ENCODE results near the gene DPP6. TPM values are rescaled to one million over a fixed set of nuclear protein-coding genes. Genes with fewer than 3 reads are reported as not detected.

DPP6 gene
- total RNA-seq, 1 donor from 2014 or later, result 0.48 TPM

DNA sequence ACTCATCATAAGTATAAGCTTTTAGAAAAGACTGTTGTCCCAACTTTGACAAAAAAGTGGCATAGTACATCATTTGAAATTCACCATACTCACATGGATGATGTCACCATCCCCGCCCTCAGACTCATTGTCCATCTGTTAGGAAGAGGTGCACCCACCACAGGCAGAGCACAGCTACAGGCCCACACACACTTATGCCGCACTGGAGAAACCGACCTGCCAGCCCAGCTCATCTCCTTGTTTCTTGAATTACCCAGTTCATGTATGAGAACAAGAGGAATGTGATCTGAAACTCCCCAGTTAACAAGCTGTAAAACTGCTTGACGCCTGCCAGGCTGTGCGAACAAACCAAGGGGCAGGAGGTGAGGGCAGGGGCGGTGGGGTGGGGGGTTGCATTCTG, 312.0 kb downstream of the DPP6 start:
- H3K9me3 ChIP-seq (ENCODE audit: insufficient read depth, low read depth, low read length), result peaks cover 5% of the 10 kb centered on the region
- H3K4me3 Mint-ChIP-seq (ENCODE audit: unreplicated experiment), result no peak overlapping the region

DNA sequence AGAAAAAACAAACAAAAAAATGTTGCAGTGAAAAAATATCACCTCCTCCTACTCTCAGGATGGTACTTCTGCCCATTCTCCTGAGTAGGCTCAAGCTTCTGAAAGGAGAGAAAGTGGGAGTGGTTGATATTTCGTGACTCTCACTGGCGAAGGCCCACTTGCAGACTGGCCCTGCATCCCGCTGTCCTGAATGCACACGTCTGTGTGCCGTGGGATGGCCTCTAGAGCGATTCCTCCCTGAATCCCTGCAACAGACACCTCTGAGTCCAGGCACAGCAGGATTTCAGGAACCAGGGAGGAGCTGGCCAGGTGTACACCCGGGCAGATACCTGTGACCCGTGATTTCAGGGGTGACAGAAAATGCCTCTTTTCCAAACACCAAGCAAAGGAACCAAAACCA, 319.2 kb downstream of the DPP6 start:
- Histone ChIP-seq H3K4me1 (ENCODE audit: insufficient read depth, low read length) (no peaks in the 10 kb centered on the region), H3K27me3 (ENCODE audit: insufficient read depth, low read length) (no peaks in the 10 kb centered on the region), H3K9ac (ENCODE audit: low read length) (no peak overlapping the region), H3K9me3 (ENCODE audit: insufficient read depth, low read depth, low read length) (peaks cover 11% of the 10 kb centered on the region), H2AFZ (ENCODE audit: low read depth, low read length) (no peak overlapping the region), H3K4me2 (ENCODE audit: low read length) (no peak overlapping the region), H4K20me1 (ENCODE audit: insufficient read depth, low read length) (no peaks in the 10 kb centered on the region), H3K4me3 (ENCODE audit: insufficient read depth, low read depth, low read length) (no peak overlapping the region), H3K27ac (ENCODE audit: low read depth, low read length) (no peak overlapping the region), H3K36me3 (ENCODE audit: insufficient read depth, low read length) (no peaks in the 10 kb centered on the region), H3K79me2 (ENCODE audit: insufficient read depth, low read length) (no peaks in the 10 kb centered on the region)
- H3K27ac Mint-ChIP-seq (ENCODE audit: unreplicated experiment), result no peak overlapping the region
- DNase-seq (ENCODE audit: low read depth), result no peak
- H3K4me3 Mint-ChIP-seq (ENCODE audit: unreplicated experiment), result no peak overlapping the region
- FAIRE-seq, result no peak
- no peaks in the 10 kb centered on the region for H3K9me3 Mint-ChIP-seq (ENCODE audit: unreplicated experiment)
- no peaks in the 10 kb centered on the region for H3K36me3 Mint-ChIP-seq (ENCODE audit: low read depth, unreplicated experiment)
- peaks cover 10% of the 10 kb centered on the region for H3K4me1 Mint-ChIP-seq (ENCODE audit: low read depth, unreplicated experiment)
- peaks cover 3% of the 10 kb centered on the region for H3K27me3 Mint-ChIP-seq (ENCODE audit: low read depth, unreplicated experiment)
- TF ChIP-seq EZH2 (IDR thresholded peaks at IDR 0.05; ENCODE audit: insufficient read depth, low read length), result no peak
- TF ChIP-seq, protein P1, sequence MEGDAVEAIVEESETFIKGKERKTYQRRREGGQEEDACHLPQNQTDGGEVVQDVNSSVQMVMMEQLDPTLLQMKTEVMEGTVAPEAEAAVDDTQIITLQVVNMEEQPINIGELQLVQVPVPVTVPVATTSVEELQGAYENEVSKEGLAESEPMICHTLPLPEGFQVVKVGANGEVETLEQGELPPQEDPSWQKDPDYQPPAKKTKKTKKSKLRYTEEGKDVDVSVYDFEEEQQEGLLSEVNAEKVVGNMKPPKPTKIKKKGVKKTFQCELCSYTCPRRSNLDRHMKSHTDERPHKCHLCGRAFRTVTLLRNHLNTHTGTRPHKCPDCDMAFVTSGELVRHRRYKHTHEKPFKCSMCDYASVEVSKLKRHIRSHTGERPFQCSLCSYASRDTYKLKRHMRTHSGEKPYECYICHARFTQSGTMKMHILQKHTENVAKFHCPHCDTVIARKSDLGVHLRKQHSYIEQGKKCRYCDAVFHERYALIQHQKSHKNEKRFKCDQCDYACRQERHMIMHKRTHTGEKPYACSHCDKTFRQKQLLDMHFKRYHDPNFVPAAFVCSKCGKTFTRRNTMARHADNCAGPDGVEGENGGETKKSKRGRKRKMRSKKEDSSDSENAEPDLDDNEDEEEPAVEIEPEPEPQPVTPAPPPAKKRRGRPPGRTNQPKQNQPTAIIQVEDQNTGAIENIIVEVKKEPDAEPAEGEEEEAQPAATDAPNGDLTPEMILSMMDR (IDR thresholded peaks at IDR 0.05; ENCODE audit: insufficient read depth, low read depth, low read length), result no peak

More for the DNA sequence above, 312.0 kb downstream of the DPP6 start:
- TF ChIP-seq EZH2 (IDR thresholded peaks at IDR 0.05; ENCODE audit: insufficient read depth, low read length), result no peak
- TF ChIP-seq, protein P1 (IDR thresholded peaks at IDR 0.05; ENCODE audit: insufficient read depth, low read depth, low read length), result no peak
- H3K36me3 Mint-ChIP-seq (ENCODE audit: low read depth, unreplicated experiment), result no peaks in the 10 kb centered on the region
- Histone ChIP-seq H3K4me2 (ENCODE audit: low read length) (no peak overlapping the region), H4K20me1 (ENCODE audit: insufficient read depth, low read length) (no peaks in the 10 kb centered on the region), H3K27me3 (ENCODE audit: insufficient read depth, low read length) (no peaks in the 10 kb centered on the region), H3K36me3 (ENCODE audit: insufficient read depth, low read length) (no peaks in the 10 kb centered on the region), H3K9ac (ENCODE audit: low read length) (no peak overlapping the region), H3K4me1 (ENCODE audit: insufficient read depth, low read length) (no peaks in the 10 kb centered on the region), H3K4me3 (ENCODE audit: insufficient read depth, low read depth, low read length) (no peak overlapping the region), H3K79me2 (ENCODE audit: insufficient read depth, low read length) (no peaks in the 10 kb centered on the region), H2AFZ (ENCODE audit: low read depth, low read length) (no peak overlapping the region), H3K27ac (ENCODE audit: low read depth, low read length) (no peak overlapping the region)
- FAIRE-seq (no peak), DNase-seq (ENCODE audit: low read depth) (no peak)
- no peak overlapping the region for H3K27ac Mint-ChIP-seq (ENCODE audit: unreplicated experiment)
- H3K4me1 Mint-ChIP-seq (ENCODE audit: low read depth, unreplicated experiment), result no peaks in the 10 kb centered on the region
- H3K27me3 Mint-ChIP-seq (ENCODE audit: low read depth, unreplicated experiment), result peaks cover 17% of the 10 kb centered on the region
- no peaks in the 10 kb centered on the region for H3K9me3 Mint-ChIP-seq (ENCODE audit: unreplicated experiment)

DNA sequence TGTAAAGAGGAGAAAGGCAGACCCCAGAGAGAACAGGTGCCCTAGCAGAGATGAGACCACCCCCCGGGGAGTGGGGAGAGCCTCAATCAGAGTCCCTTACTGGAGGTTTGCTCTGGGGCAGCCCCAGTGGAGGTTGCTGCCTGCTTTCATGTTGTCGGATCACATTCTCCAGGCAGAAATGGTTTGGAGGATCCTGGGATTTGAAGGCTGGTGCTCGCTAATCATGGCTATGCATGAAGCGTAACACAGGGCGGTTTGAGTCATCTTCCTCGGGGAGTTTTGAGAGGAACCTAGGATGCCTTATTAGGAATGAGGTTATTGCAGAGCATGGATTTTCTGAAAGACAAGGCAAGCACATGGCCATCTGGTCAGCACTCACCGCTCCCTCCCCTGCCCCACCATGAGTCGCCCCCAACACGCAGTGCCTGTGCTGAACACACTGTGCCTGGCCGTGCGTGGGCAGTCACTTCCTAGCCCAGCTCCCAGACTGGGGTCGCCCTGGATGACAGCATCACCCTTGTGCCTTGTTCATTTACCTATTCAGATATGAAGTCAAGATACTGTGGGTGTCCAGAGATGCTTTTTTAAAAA, 319.9 kb downstream of the DPP6 start:
- Mint-ChIP-seq H3K27me3 (ENCODE audit: low read depth, unreplicated experiment) (peaks cover 3% of the 10 kb centered on the region), H3K4me3 (ENCODE audit: unreplicated experiment) (no peak overlapping the region), H3K36me3 (ENCODE audit: low read depth, unreplicated experiment) (no peaks in the 10 kb centered on the region), H3K27ac (ENCODE audit: unreplicated experiment) (no peak overlapping the region), H3K9me3 (ENCODE audit: unreplicated experiment) (no peaks in the 10 kb centered on the region), H3K4me1 (ENCODE audit: low read depth, unreplicated experiment) (peaks cover 10% of the 10 kb centered on the region)
- H4K20me1 ChIP-seq (ENCODE audit: insufficient read depth, low read length), result no peaks in the 10 kb centered on the region
- no peaks in the 10 kb centered on the region for H3K36me3 ChIP-seq (ENCODE audit: insufficient read depth, low read length)
- no peak overlapping the region for H3K9ac ChIP-seq (ENCODE audit: low read length)
- H3K79me2 ChIP-seq (ENCODE audit: insufficient read depth, low read length), result no peaks in the 10 kb centered on the region
- no peak overlapping the region for H2AFZ ChIP-seq (ENCODE audit: low read depth, low read length)
- DNase-seq (ENCODE audit: low read depth) (no peak), FAIRE-seq (no peak)
- H3K27ac ChIP-seq (ENCODE audit: low read depth, low read length), result no peak overlapping the region
- H3K9me3 ChIP-seq (ENCODE audit: insufficient read depth, low read depth, low read length), result peaks cover 11% of the 10 kb centered on the region
- H3K27me3 ChIP-seq (ENCODE audit: insufficient read depth, low read length), result no peaks in the 10 kb centered on the region
- TF ChIP-seq, protein P1 (IDR thresholded peaks at IDR 0.05; ENCODE audit: insufficient read depth, low read depth, low read length), result no peak
- no peak for TF ChIP-seq EZH2 (IDR thresholded peaks at IDR 0.05; ENCODE audit: insufficient read depth, low read length)
- no peak overlapping the region for H3K4me3 ChIP-seq (ENCODE audit: insufficient read depth, low read depth, low read length)
- H3K4me2 ChIP-seq (ENCODE audit: low read length), result no peak overlapping the region
- no peaks in the 10 kb centered on the region for H3K4me1 ChIP-seq (ENCODE audit: insufficient read depth, low read length)
